ENCODE data around the gene RAD21L1. TPM values are rescaled to one million over a fixed set of nuclear protein-coding genes. Genes with fewer than 3 reads are reported as not detected.
A peak's percentile ranks its signal among the peaks of the same experiment; 100 is the strongest.

Gene RAD21L1
- total RNA-seq, 1 experiment from 2014 or later: not detected

DNA sequence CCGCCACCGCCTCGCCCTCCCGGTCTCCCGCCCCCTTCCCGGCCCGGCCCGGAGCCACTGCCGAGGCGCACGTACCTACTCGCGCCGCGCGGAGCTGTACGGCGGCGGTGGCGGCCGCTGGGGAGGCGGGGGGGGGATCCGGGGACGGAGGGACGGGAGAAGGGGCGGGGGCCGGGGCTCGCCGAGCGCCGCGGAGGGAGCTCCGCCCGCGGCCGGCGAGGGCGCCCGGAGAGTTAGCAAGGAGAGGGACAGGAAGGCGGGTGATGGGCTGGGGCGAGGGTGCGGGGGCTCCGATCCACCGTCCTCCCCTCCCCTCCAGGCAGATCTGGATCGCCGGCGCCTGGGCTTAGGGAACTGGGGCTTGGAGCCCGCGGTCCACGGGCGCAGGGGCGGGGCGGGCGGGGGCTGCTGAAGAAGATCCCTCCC lies 40.5 kb upstream of the RAD21L1 start:
- Histone ChIP-seq H3K4me3 (ENCODE audit: low read depth, low read length) (peak overlapping the region; percentile 72), H3K36me3 (ENCODE audit: control insufficient read depth, insufficient read depth, low read length) (no peaks in the 10 kb centered on the region), H3K9me3 (no peaks in the 10 kb centered on the region), H3K27me3 (replicated peaks; ENCODE audit: control insufficient read depth, insufficient read depth, low read length) (no peaks in the 10 kb centered on the region), H3K4me1 (peaks cover 29% of the 10 kb centered on the region)
- peak in 1 of 2 experiments; percentile 56 for DNase-seq
- ChIA-PET POLR2A (interaction anchor here (0.5 kb wide), 1 partner anchor 316 kb away, joined by 3 read pairs; no protein-coding TSS in a partner anchor), CTCF (interaction anchor here (0.7 to 1.6 kb wide), 4 partner anchors 68 to 318 kb away, joined by 3 to 8 read pairs (median 4); no protein-coding TSS in a partner anchor)
- H3K27ac Mint-ChIP-seq (ENCODE audit: unreplicated experiment): no peak overlapping the region
- no TSS peak for BruUV-seq (replicated peaks)
- no peak for TF ChIP-seq CTCF (IDR thresholded peaks at IDR 0.05; ENCODE audit: insufficient read depth in 1 of 2, low read depth in 1 of 2, low read length in 1 of 2, severe bottlenecking in 1 of 2, unreplicated experiment in 1 of 2)
- H3K9me3 Mint-ChIP-seq (ENCODE audit: unreplicated experiment): no peaks in the 10 kb centered on the region
- peak overlapping the region; percentile 75 for H3K4me3 Mint-ChIP-seq (ENCODE audit: unreplicated experiment)
- no peaks in the 10 kb centered on the region for H3K27me3 Mint-ChIP-seq (ENCODE audit: insufficient read depth, unreplicated experiment)
- peaks cover 10% of the 10 kb centered on the region for H3K36me3 Mint-ChIP-seq (ENCODE audit: insufficient read depth, unreplicated experiment)
- H3K4me1 Mint-ChIP-seq (ENCODE audit: low read depth, unreplicated experiment): no peaks in the 10 kb centered on the region
- intact Hi-C loops (cut with micrococcal nuclease; ENCODE audit: unreplicated experiment): loop anchor here (10.0 kb wide), 1 partner anchor 371 kb away; no protein-coding TSS in a partner anchor

GRCh38 chr20:1185790-1186334 lies 40.0 kb upstream of the RAD21L1 start:
- ChIA-PET POLR2A (no interaction called here), CTCF (interaction anchor here (1.0 to 1.6 kb wide), 3 partner anchors 68 to 318 kb away, joined by 3 to 8 read pairs (median 4); no protein-coding TSS in a partner anchor)
- no peak overlapping the region for H3K27ac Mint-ChIP-seq (ENCODE audit: unreplicated experiment)
- BruUV-seq (replicated peaks): no TSS peak
- no peaks in the 10 kb centered on the region for H3K9me3 ChIP-seq
- no peaks in the 10 kb centered on the region for H3K9me3 Mint-ChIP-seq (ENCODE audit: unreplicated experiment)
- H3K27me3 Mint-ChIP-seq (ENCODE audit: insufficient read depth, unreplicated experiment): no peaks in the 10 kb centered on the region
- H3K36me3 Mint-ChIP-seq (ENCODE audit: insufficient read depth, unreplicated experiment): peaks cover 10% of the 10 kb centered on the region
- H3K27me3 ChIP-seq (replicated peaks; ENCODE audit: control insufficient read depth, insufficient read depth, low read length): no peaks in the 10 kb centered on the region
- peak; percentile 81 to 85 for DNase-seq
- intact Hi-C loops (cut with micrococcal nuclease; ENCODE audit: unreplicated experiment): loop anchor here (10.0 kb wide), 1 partner anchor 371 kb away; no protein-coding TSS in a partner anchor
- no peaks in the 10 kb centered on the region for H3K36me3 ChIP-seq (ENCODE audit: control insufficient read depth, insufficient read depth, low read length)
- H3K4me1 Mint-ChIP-seq (ENCODE audit: low read depth, unreplicated experiment): no peaks in the 10 kb centered on the region
- H3K4me3 ChIP-seq (ENCODE audit: low read depth, low read length): peak overlapping the region; percentile 72
- H3K4me3 Mint-ChIP-seq (ENCODE audit: unreplicated experiment): peak overlapping the region; percentile 75
- peaks cover 29% of the 10 kb centered on the region for H3K4me1 ChIP-seq
- peak; percentile 80 to 81 for TF ChIP-seq CTCF (IDR thresholded peaks at IDR 0.05; ENCODE audit: insufficient read depth in 1 of 2, low read depth in 1 of 2, low read length in 1 of 2, severe bottlenecking in 1 of 2, unreplicated experiment in 1 of 2)

GRCh38 chr20:1186367-1186991 lies 39.4 kb upstream of the RAD21L1 start:
- POLR2A ChIA-PET: no interaction called here

More at GRCh38 chr20:1186367-1186991, 39.4 kb upstream of the RAD21L1 start:
- Histone ChIP-seq H3K4me3 (ENCODE audit: low read depth, low read length) (no peak overlapping the region), H3K36me3 (ENCODE audit: control insufficient read depth, insufficient read depth, low read length) (no peaks in the 10 kb centered on the region), H3K9me3 (no peaks in the 10 kb centered on the region), H3K27me3 (replicated peaks; ENCODE audit: control insufficient read depth, insufficient read depth, low read length) (no peaks in the 10 kb centered on the region), H3K4me1 (peaks cover 29% of the 10 kb centered on the region)
- no peak for TF ChIP-seq CTCF (IDR thresholded peaks at IDR 0.05; ENCODE audit: insufficient read depth in 1 of 2, low read depth in 1 of 2, low read length in 1 of 2, severe bottlenecking in 1 of 2, unreplicated experiment in 1 of 2)
- H3K36me3 Mint-ChIP-seq (ENCODE audit: insufficient read depth, unreplicated experiment): peaks cover 10% of the 10 kb centered on the region
- intact Hi-C loops (cut with micrococcal nuclease; ENCODE audit: unreplicated experiment): loop anchor here (10.0 kb wide), 1 partner anchor 372 kb away; no protein-coding TSS in a partner anchor
- H3K27ac Mint-ChIP-seq (ENCODE audit: unreplicated experiment): no peak overlapping the region
- DNase-seq: no peak
- peak overlapping the region; percentile 75 for H3K4me3 Mint-ChIP-seq (ENCODE audit: unreplicated experiment)
- CTCF ChIA-PET: interaction anchor here (0.6 to 1.1 kb wide), 3 partner anchors 23 to 207 kb away, joined by 3 to 8 read pairs (median 3); no protein-coding TSS in a partner anchor
- no TSS peak for BruUV-seq (replicated peaks)
- no peaks in the 10 kb centered on the region for H3K4me1 Mint-ChIP-seq (ENCODE audit: low read depth, unreplicated experiment)
- no peaks in the 10 kb centered on the region for H3K9me3 Mint-ChIP-seq (ENCODE audit: unreplicated experiment)
- no peaks in the 10 kb centered on the region for H3K27me3 Mint-ChIP-seq (ENCODE audit: insufficient read depth, unreplicated experiment)

All from Caco-2 (cell line).